GM23338 (cell line): Measurements from ENCODE around the gene LAPTM5. TPM values are rescaled to one million over a fixed set of nuclear protein-coding genes. Genes with fewer than 3 reads are reported as not detected.
"Not testable (repeated sequence)": the region's sequence is repeated elsewhere in the genome, so short reads cannot be mapped to it uniquely, and the experiment has no call there.

Experiments
- ATAC-seq: fragments of 200-7000 bp; cut with Tn5 transposase; 3 replicates; pipeline ENCODE4 v1.9.1; 2020
- DNase-seq: peaks from one replicate; pipeline ENCODE4 v3.0.0-alpha.2; 2015; ENCODE audit warnings: low spot score
- H2AFZ ChIP-seq: fragments of 200-600 bp; sonication (generic); 2 replicates; pipeline ENCODE4 v1.8.0; 2016; ENCODE audit warnings: antibody characterized with exemption, mild to moderate bottlenecking, moderate library complexity
- H3F3A ChIP-seq: fragments of 200-600 bp; sonication (generic); replicated peaks from 2 replicates; pipeline ENCODE4 v1.8.0; 2017; ENCODE audit warnings: antibody characterized with exemption, mixed run types, low read depth
- H3K27ac ChIP-seq: fragments of 200-600 bp; sonication (generic); 2 replicates; pipeline ENCODE4 v1.6.1; 2016; ENCODE audit warnings: low read depth
- H3K27me3 ChIP-seq: fragments of 200-600 bp; sonication (generic); 2 replicates; pipeline ENCODE4 v1.8.0; 2016; ENCODE audit warnings: mild to moderate bottlenecking, mixed run types, moderate library complexity; ENCODE audit not compliant: insufficient read depth
- H3K36me3 ChIP-seq: fragments of 200-600 bp; sonication (generic); 2 replicates; pipeline ENCODE4 v1.8.0; 2016; ENCODE audit warnings: mild to moderate bottlenecking; ENCODE audit not compliant: insufficient read depth
- H3K4me1 ChIP-seq: fragments of 200-600 bp; sonication (generic); 2 replicates; pipeline ENCODE4 v1.8.0; 2016; ENCODE audit warnings: mild to moderate bottlenecking, moderate library complexity; ENCODE audit not compliant: insufficient read depth
- H3K4me2 ChIP-seq: fragments of 200-600 bp; sonication (generic); 2 replicates; pipeline ENCODE4 v1.7.1; 2017; ENCODE audit warnings: mixed run types
- H3K4me3 ChIP-seq: fragments of 200-600 bp; sonication (generic); 2 replicates; pipeline ENCODE4 v1.6.1; 2016; ENCODE audit warnings: mixed run types
- H3K79me2 ChIP-seq: fragments of 200-600 bp; sonication (generic); replicated peaks from 2 replicates; pipeline ENCODE4 v1.8.0; 2017; ENCODE audit warnings: mild to moderate bottlenecking; ENCODE audit not compliant: insufficient read depth
- H3K9me2 ChIP-seq: fragments of 200-600 bp; sonication (generic); 2 replicates; pipeline ENCODE4 v1.8.0; 2017; ENCODE audit not compliant: insufficient read depth
- H4K20me1 ChIP-seq: fragments of 200-600 bp; sonication (generic); replicated peaks from 2 replicates; pipeline ENCODE4 v1.8.0; 2017; ENCODE audit warnings: mild to moderate bottlenecking; ENCODE audit not compliant: insufficient read depth
- H3K27ac Mint-ChIP-seq: 2 replicates; pipeline ENCODE4 v1.8.0; 2020; ENCODE audit warnings: inconsistent platforms, mild to moderate bottlenecking, moderate library complexity, mixed read lengths
- H3K27me3 Mint-ChIP-seq: 3 replicates; pipeline ENCODE4 v1.8.0; 2022; ENCODE audit warnings: low read depth, mild to moderate bottlenecking, moderate library complexity, mixed read lengths, inconsistent platforms; ENCODE audit not compliant: insufficient read depth, poor library complexity
- H3K36me3 Mint-ChIP-seq: 3 replicates; pipeline ENCODE4 v1.8.0; 2021; ENCODE audit warnings: low read depth, mild to moderate bottlenecking, inconsistent platforms, moderate library complexity, mixed read lengths
- H3K4me1 Mint-ChIP-seq: 3 replicates; pipeline ENCODE4 v1.8.0; 2020; ENCODE audit warnings: mild to moderate bottlenecking, inconsistent platforms, mixed read lengths
- H3K4me3 Mint-ChIP-seq: 3 replicates; pipeline ENCODE4 v1.8.0; 2021; ENCODE audit warnings: moderate library complexity, mild to moderate bottlenecking, inconsistent platforms, mixed read lengths
- H3K9me3 Mint-ChIP-seq: 3 replicates; pipeline ENCODE4 v1.8.0; 2020; ENCODE audit warnings: moderate library complexity, mild to moderate bottlenecking, inconsistent platforms, mixed read lengths
- EZH2 ChIP-seq: fragments of 200-600 bp; sonication (generic); IDR thresholded peaks from one replicate; pipeline ENCODE4 v1.8.0; 2017; ENCODE audit warnings: antibody characterized with exemption, mild to moderate bottlenecking, low read depth; ENCODE audit not compliant: unreplicated experiment
- JUNB ChIP-seq: IDR thresholded peaks from one replicate; pipeline ENCODE4 v1.6.1; 2016; ENCODE audit warnings: antibody characterized with exemption; ENCODE audit not compliant: unreplicated experiment
- REST ChIP-seq: IDR thresholded peaks from one replicate; pipeline ENCODE4 v1.6.1; 2018; ENCODE audit warnings: antibody characterized with exemption; ENCODE audit not compliant: unreplicated experiment
- STAT1 ChIP-seq: IDR thresholded peaks from one replicate; pipeline ENCODE4 v1.6.1; 2016; ENCODE audit warnings: antibody characterized with exemption; ENCODE audit not compliant: unreplicated experiment
- ZNF331 ChIP-seq: fragments of 250-450 bp; sonication (Bioruptor Pico); IDR thresholded peaks from 2 replicates; pipeline ENCODE4 v1.5.0; 2020; ENCODE audit warnings: low read depth, mild to moderate bottlenecking, moderate library complexity
- polyA plus RNA-seq: library from polyadenylated mRNA; unstranded; fragments of >200 nt; fragmentation: Nextera tagmentation; extraction: Ambion mirVana; gene quantifications from 2 replicates; pipeline ENCODE4 v1.2.1, GENCODE V29; 2016
- total RNA-seq: library from RNA; depleted of rRNA; stranded (reverse); fragments of >200 nt; shearing (Covaris generic); gene quantifications from 2 replicates; pipeline ENCODE4 v1.2.3, GENCODE V29; 2014

The LAPTM5 gene
- total and polyA plus RNA-seq, 2 experiments from 2014 or later, result 0.21 TPM; not detected in 1

GRCh38 chr1:30790850-30791778, 33.5 kb upstream of the LAPTM5 start:
- H3K27ac ChIP-seq, result no peak overlapping the region
- no peak overlapping the region for H2AFZ ChIP-seq
- no peaks in the 10 kb centered on the region for H3K79me2 ChIP-seq
- H3K36me3 Mint-ChIP-seq, result no peaks in the 10 kb centered on the region
- no peak overlapping the region for H3K27ac Mint-ChIP-seq
- no peaks in the 10 kb centered on the region for H3K36me3 ChIP-seq
- no peak overlapping the region for H3K4me2 ChIP-seq
- no peak for TF ChIP-seq ZNF331
- no peak for TF ChIP-seq REST
- no peak for TF ChIP-seq EZH2
- TF ChIP-seq STAT1, result no peak
- no peak for TF ChIP-seq JUNB
- DNase-seq, result no peak
- H4K20me1 ChIP-seq, result no peaks in the 10 kb centered on the region
- H3K27me3 ChIP-seq, result no peaks in the 10 kb centered on the region
- no peak for ATAC-seq
- 0 out of 2 replicates have a peak, but pooled peaks cover 3% of the 10 kb centered on the region for H3F3A ChIP-seq
- H3K4me1 Mint-ChIP-seq, result peaks cover 6% of the 10 kb centered on the region; the same call in 2 of the 3 replicates
- no peak overlapping the region for H3K4me3 Mint-ChIP-seq
- no peaks in the 10 kb centered on the region for H3K9me3 Mint-ChIP-seq
- peaks cover 12% of the 10 kb centered on the region for H3K27me3 Mint-ChIP-seq
- no peaks in the 10 kb centered on the region for H3K4me1 ChIP-seq
- H3K4me3 ChIP-seq, result no peak overlapping the region
- no peaks in the 10 kb centered on the region for H3K9me2 ChIP-seq

- H3K4me3 ChIP-seq, H2AFZ ChIP-seq, H3K4me3 Mint-ChIP-seq, H3K4me1 Mint-ChIP-seq, H3K4me2 ChIP-seq, H3K27ac ChIP-seq, H3K9me2 ChIP-seq, H3K27ac Mint-ChIP-seq, H3K4me1 ChIP-seq, DNase-seq, H3K9me3 Mint-ChIP-seq, H3K36me3 Mint-ChIP-seq, ATAC-seq, H3K79me2 ChIP-seq, H3F3A ChIP-seq, H3K36me3 ChIP-seq, H4K20me1 ChIP-seq, H3K27me3 ChIP-seq: not testable (repeated sequence)
- peaks cover 12% of the 10 kb centered on the region for H3K27me3 Mint-ChIP-seq
Observed at GRCh38 chr1:30790256-30790525, 32.6 kb upstream of the LAPTM5 start.
